ENCODE results near the gene IER3IP1.
A peak's percentile ranks its signal among the peaks of the same experiment; 100 is the strongest.
"Not testable (repeated sequence)": the region's sequence is repeated elsewhere in the genome, so short reads cannot be mapped to it uniquely, and the experiment has no call there.

IER3IP1 gene, protein sequence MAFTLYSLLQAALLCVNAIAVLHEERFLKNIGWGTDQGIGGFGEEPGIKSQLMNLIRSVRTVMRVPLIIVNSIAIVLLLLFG

DNA sequence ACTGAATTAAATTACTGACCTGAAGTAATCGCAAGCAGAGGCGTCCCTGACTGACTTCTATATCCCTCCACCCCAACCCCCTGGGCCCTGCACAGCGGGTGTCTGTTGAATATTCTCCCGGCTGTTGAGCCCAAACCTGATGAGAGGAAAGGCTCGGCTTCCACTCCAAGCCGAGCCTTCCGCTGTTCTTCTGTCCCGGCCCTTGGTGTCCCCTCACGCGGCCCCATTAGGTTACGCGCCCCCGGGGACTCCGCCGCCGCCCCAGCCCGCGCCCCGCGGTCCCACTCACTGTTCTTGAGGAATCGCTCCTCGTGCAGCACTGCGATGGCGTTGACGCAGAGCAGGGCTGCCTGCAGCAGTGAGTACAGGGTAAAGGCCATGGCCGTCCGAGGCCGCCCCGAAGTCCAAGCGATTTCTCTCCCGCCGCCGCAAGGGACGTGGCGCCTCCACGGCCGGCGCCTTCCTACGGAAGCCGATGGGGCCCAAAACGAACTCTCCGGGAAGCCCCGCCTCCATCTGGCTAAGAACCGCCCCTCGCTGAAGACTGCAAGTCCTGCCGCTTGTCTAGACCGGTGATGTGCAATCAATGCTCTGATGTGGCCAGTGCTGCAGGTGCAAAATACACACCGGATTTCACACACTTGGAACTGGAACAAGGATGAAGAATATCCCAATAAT lies at the start of gene IER3IP1:
TSS of gene IER3IP1 (minus strand) at position 467 of the 678 bp plus-strand sequence. CDS start at position 380, 87 bp downstream.
- DNase-seq: peak; percentile 92

DNA sequence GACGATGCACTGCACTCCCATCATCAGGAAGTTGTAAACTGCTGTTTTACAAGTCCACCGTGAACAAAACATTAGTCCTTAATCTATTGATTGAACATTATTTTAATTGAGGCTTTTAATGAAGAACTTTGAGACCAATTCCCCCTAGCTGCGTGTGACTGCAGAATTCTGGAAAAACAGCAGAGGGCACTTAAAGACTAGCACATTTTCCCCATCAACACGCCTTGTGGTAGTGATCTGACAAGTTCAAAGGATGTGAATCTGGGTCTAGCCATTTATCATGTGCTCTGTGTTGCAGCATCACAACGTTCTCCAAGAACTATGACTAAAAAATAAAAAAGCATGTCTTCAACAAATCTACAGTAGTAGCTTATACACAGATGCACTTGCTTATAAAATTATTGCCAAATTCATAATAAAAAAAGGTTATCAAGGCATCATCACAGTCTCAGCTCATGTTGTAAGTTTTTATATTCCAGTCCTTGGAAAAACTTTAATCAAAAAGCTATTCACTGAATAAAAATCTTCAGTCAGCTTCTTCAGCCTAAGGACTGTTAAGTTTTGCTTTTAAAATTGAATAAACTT lies 39.5 kb upstream of the IER3IP1 start:
- no peak for DNase-seq

DNA sequence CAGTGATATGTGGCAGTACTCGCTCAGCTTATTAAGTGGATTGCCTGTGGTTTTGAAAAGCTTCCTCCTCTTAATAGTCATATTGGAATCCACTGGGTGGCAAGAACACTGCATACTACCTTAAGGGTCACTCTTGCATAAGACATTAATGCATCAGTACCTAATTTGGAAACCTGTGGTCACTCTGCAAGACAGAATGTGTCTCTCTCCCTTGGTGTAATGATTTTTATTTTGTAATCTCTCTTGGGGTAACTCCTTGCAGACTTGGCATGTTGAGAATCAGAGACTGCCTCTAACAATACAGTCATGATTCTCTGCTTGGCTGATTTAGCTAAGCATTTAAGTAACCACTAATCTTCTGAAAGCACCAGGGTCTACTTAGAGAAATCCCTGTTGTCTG lies 33.0 kb upstream of the IER3IP1 start:
- no peak for DNase-seq

DNA sequence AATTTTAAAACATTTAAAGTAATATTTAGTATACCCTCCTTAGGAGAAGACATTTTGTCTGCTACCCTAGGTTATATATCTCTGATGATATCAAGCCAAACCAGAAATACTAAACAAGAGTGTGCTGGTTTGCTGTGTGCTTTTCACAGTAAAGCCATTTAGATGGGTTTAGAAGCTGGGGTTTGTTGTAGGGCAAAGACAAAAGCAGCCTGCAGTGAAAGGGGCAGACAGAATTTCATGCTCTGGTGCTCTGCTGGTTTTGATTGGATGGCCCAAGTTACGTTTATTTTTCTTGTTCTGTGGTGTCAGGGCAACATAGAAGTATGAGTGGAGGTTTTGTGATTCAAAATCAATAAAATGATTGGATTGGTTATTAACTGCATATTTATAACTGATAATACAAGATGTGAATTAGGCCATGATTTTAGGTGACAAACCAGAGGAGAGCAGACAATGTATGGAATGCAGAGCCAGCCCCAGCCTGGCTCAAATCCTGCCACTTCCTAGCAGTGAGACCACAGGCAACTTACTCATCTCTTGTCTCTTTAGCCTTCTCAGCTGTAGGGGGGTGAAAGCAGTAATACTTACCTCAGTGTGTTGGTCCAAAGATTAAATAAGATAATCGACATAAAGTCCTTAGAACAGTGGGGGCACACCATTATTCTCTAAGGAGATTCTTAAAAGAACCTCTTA lies 30.9 kb upstream of the IER3IP1 start:
- DNase-seq: no peak

DNA sequence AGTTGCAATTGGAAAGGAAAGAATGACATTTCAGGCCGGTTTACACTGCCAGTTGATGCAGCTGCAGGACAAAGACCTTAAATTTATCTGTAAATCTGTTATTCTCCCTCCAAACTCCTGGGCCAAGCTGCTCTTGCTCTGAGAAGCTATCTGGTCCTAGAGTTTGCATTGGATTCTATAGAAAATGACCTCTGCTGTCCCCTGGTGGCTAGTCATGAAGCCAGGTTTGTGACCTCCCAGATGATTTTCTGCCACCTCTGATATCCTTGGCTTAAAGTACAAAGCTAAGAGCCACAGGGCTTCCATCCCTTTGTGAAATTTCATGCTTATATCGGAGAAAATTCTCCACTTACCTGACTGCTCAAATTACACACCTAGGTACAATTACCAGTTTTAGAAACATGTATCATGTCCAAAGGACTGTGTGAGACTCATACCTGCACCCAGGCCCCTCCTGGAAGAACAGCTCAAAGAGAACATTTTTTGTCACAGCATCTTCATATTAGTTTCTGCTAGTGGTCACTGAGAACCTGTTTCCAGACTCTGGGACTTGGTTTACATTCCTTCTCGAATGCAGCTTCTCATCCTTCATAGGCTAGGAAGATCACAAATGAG lies 28.9 kb upstream of the IER3IP1 start:
- DNase-seq: no peak

DNA sequence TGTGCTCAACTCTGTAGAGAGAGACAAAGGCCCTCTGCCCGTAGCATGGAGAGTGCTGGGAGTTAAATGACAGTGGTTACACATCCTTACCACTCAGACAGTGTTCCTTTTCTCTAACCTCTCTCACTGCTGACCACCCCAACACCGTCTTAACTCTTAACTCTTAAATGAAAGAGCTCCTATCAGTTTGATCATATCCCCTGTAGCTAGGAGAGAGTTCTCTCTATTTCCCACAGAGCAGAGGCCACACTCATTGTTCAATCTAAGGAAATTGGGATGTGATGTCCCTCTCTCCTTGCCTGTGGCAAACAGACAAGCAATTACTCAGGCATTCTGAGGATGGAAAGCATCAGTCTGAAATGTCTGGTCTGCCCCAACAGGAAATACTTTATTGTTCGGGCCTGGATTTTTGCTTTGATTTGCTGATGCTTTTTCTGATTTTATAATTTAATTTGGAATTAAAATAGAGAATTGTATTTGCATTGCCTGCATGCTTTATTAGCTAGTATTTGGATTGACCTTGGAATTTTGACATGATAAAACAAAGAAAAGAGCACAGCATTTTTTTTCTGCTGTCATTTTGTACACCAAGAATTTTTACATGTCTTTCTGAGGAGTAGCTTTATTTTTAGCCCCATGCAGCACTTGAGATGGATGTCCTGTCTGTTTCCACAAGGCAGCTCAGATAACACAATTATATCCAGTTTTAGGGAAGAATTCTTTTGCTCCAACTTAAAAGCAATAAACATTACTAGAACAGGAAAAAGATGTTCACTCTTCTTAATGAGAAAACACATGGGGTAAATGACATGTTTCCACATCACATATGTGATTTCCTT lies 27.7 kb upstream of the IER3IP1 start:
- DNase-seq: no peak

DNA sequence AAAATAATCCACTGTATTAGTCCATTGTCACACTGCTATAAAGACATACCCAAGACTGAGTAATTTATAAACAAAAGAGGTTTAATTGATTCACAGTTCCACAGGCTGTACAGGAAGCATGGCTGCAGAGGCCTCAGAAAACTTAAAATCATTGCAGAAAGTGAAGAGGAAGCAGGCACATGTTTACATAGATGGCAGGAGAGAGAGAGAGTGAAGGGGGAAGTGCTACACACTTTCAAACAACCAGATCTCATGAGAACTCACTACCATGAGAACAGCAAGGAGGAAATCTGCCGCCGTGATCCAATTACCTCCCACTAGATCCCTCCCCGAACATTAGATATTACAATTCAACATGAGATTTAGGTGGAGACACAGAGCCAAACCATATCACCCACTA lies 19.8 kb upstream of the IER3IP1 start:
- not testable (repeated sequence) for DNase-seq

DNA sequence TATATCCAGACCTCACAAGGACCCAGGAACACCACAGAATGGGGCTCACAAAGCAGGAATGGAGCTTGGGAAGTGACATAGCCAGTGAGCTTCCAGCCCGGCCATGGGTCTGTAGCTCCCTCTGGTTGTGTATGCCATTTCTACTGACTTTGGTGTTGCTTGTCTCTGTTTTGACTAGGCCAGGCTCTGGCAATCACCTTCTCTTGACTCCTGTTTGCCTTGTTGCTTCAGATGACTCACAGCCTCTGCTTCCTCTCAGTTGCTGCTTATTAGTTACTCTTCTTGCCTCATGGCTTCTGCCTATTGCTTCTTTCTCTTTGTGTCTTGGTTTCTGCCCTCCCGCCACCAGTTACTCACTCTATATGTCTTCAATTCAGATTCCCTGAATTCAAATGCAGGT lies 15.8 kb upstream of the IER3IP1 start:
- DNase-seq: no peak

DNA sequence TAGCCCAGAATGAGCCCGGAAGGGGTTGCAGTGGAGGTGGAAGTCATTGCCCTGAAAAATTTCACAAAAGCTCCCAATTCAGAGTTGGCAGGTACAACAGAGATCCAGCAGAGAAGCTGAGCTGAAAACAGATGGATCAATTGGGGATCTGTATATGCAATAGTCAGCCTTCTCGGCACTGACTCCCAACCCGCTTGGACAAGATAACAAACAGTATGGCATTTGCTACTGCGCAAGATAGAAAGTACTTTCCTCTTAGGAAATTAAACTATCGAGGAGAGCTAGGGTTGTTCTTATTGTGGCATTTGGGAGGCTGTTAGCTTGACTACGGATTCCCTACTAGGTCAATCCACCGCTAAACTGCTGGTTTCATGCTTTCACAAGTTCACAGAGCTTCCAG lies 11.6 kb upstream of the IER3IP1 start:
- no peak for DNase-seq

DNA sequence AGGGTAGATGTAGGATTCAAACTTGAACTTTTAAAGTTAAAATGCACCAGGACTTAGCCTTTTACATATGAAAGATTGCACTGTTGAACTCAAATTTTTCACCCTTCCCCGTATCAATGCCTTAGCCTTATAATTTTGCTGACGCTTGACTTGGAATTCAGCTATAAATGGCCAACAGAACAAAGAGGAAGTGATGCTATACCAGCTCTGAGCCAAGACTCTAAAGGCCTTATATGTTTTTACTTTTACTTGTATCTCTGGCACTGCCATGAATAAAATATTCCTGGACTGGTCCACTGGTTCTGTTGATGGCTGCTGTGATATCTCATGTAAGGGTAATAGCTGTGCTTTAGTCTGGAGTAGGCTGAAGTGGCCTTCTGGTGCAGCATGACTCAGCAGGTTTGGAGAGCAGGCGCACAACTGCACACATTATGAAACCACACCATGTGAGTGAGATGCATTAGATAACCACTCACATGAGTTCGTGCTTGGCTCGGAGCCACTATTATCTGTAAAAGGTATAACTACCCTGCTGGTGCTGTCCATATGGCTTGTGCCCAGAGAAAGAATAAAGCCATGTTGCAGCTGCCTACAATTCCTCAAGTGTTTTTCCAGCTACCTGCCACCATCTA lies 8.4 kb upstream of the IER3IP1 start:
- DNase-seq: no peak

DNA sequence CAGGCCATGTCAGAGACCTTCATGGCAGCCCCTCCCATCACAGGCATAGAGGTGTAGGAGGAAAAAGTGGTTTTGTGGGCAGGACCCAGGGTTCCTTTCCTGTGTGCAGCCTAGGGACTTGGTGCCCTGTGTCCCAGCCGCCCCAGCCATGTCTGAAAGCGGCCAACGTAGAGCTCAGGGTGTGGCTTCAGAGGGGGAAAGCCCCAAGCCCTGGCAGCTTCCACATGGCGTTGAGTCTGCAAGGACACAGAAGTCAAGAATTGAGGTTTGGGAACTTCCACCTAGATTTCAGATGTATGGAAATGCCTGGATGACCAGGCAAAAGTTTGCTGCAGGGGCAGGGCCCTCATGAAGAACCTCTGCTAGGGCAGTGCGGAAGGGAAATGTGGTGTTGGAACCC lies 6.0 kb upstream of the IER3IP1 start:
- DNase-seq: not testable (repeated sequence)

DNA sequence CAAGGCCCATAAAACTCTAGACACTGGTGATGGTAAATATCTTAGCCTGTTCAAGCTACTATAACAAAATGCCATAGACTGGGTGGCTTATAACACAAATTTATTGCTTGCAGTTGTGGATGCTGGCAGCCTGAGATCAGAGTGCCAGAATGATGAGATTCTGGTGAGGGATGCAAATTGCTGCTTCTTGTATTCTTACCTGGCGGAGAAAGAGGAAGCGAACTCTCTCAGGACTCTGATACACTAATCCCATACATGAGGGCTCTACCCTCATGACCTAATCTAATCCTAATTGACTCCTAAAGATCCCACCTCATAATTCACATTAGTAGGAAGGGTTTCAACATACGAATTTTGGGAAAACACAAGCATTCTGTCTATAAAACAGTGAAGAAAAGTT lies 4.6 kb upstream of the IER3IP1 start:
- no peak for DNase-seq

DNA sequence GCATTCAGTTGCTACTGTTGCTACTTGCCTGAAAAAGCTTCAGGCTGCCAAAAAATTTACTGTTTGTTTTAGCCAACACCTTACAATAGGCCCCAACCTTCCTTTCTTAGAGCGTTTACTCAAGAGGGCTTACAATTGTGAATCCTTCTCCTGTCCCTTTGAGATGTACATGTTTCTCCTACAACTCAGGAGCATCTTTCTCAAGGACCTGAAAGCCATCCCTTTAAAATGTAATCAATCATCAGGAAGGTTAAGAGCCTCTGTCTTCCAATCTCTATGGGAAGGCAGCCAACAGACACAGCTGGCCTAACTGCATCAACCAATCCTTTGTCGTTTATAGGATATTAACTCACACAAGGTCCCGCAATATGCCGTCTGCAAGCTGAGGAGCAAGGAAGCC lies 3.4 kb upstream of the IER3IP1 start:
- DNase-seq: no peak

DNA sequence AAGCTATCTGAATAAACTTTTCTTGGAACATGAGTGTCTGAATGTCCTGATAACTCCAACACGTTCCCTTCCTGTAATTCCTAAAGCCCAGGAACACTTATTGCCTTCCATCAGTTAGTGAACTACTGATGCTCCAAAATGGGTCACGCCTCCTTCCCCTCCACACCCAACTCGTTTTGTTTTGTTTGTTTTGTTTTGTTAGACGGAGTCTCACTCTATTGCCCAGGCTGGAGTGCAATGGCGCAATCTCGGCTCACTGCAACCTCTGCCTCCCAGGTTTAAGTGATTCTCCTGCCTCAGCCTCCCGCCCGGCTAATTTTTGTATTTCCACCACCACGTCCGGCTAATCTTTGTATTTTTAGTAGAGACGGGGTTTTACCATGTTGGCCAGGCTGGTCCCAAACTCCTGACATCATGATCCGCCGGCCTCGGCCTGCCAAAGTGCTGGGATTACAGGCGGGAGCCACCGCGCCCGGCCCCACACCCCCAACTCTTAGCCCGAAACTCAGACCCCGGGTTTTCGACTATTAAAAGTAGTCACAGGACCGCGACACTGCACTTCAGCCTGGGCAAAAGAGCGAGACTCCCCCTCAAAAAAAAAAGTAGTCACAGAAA lies 774 bp downstream of the IER3IP1 start:
- no peak for DNase-seq

DNA sequence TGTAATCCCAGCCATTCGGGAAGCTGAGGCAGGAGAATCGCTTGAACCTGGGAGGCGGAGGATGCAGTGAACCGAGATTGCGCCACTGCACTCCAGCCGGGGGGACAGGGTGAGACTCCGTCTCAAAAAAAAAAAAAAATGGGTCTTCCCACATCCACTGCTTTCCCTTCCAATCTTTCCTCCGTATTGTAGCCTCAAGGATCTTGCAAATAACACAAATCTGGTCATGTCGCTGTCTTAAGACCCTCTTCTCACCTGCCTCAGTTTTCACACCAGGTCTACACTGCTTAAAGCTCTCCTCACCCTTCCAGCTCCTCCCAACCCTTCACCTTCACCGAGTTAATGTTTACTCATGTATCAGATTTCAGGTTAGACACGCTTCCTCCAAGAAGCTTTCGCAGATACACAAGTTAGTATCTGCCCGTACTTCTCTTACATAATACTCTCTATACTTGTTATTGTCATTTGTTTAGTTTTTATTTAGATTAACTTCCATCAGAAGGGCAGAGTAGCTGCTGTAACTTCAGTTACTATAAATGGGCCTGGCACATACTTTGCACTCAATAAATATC lies 1.5 kb downstream of the IER3IP1 start:
- no peak for DNase-seq

DNA sequence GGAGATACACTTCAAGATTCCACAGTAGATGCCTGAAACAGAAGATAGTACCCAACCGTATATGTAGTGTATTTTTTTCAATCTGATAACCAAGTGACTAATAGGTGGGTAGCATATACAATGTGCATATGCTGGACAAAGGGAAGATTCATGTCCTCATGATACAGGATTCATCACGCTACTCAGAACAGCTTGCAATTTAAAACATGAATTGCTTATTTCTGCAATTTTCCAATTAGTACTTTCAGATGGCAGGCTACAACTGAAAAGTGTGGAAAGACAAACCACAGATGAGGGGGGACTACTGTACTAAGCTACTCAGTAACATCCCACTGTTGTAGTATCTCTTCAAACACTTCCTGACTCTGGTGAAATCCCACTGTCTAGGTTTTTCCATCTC lies 3.7 kb downstream of the IER3IP1 start:
- no peak for DNase-seq

DNA sequence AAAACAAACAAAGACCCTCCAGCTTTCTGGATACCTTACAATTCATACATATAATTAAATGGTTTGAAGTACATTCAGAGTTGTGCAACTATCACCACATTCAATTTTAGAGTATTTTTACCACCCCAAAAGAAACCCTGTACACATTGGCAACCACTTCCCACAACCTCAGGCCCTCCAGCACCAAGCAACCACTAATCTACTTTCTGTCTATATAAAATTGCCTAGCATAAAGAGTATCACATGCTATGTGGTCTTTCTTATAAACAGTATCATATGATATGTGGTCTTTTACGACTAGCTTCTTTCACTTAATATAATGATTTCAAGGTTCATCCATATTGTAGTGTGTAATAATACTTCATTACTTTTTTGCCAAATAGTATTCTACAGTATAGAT lies 7.3 kb downstream of the IER3IP1 start:
- no peak for DNase-seq

DNA sequence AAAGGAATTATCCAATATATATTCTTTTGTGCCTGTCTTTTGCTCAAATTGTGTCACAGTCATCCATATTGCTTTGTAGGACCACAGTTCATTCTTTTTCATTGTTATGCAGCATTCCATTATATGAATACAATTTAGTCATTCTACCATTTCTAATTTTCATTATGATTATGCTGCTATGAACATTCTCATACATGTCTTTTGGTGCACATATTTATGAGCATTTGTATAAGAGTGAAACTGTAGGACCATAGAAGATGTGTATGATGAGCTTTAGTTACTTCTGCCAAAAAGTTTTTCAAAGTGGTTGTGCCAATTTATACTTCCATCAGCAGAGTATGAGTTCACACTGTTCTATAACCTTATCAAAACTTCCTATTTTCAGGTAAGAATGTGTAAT lies 7.7 kb downstream of the IER3IP1 start:
- DNase-seq: no peak

DNA sequence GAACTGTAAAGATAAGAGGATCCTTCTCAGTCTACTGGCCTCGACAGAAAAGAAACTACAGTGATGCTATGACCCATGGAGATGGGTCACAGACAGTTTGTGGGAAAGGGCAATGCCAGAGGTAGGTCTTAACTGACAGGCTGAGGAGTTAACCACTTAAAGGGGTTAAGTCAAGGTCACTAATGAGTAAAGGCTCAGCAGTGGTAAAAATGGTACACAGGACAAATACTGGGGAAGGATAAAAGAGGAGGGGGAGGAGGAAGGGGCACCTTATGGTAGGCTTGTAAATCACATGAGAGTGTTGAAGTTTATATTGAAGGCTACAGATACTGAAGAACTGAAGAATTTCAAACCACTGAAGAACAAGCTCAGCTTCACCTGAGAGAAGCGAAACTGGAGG lies 9.9 kb downstream of the IER3IP1 start:
- DNase-seq: no peak

DNA sequence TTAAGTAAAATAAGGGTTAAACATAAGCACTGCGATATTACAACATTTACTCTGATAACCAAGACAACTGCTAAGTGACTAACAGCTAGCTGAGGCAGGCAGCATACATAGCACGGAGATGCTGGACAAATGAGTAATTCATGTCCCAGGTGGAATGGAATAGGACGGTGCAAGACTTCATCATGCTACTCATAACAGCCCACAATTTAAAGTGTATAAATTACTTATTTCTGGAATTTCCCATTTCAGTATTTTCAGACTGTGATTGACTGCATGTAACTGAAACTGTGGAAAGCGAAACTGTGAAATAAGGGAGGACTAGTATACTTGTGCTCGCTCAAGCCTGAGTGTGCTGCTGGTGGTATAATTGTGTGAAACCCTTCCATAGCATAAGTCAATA lies 12.9 kb downstream of the IER3IP1 start:
- DNase-seq: no peak

DNA sequence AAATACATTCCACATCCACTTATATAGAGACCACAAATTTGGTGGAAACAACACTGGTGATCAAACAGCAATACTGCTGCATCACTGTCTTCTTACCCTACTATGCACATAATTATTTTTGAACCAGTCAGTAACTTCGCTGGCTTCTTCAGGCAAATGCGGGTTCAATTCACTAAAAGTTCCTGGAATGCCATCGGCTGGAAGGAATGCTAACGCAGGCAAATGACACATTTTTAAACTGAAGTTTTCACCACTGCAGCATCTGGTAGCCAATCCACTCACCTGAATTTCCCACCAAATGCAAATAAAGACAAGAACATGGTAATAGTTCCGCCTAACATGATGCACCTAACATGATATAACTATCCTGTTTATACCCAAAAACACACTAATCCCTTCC lies 15.9 kb downstream of the IER3IP1 start:
- no peak for DNase-seq

DNA sequence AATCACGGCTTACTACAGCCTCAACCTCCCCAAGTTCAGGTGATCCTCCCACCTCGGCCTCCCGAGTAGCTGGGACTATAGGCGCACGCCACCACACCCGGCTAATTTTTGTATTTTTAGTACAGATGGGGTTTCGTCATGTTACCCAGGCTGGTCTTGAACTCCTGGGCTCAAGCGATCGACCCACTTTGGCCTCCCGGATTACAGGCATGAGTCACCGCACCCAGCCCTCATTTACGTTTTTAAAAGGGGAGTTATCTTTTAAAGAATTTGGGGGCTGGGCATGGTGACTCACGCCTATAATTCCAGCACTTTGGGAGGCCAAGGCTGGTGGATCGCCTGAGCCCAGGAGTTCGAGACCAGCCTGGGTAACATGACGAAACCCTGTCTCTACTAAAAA lies 17.8 kb downstream of the IER3IP1 start:
- DNase-seq: not testable (repeated sequence)
